Activated CD8-positive, alpha-beta memory T cell treated with anti-CD3 and anti-CD28 coated beads, Interleukin-2, amount 50 U/mL, for 4 hours (primary cell): ENCODE results near the gene PSMC5.
"Not testable (repeated sequence)": the region's sequence is repeated elsewhere in the genome, so short reads cannot be mapped to it uniquely, and the experiment has no call there.

Source experiments
- DNase-seq: peaks from one replicate; pipeline ENCODE4 v3.0.0-alpha.2; 2020

PSMC5 gene

DNA sequence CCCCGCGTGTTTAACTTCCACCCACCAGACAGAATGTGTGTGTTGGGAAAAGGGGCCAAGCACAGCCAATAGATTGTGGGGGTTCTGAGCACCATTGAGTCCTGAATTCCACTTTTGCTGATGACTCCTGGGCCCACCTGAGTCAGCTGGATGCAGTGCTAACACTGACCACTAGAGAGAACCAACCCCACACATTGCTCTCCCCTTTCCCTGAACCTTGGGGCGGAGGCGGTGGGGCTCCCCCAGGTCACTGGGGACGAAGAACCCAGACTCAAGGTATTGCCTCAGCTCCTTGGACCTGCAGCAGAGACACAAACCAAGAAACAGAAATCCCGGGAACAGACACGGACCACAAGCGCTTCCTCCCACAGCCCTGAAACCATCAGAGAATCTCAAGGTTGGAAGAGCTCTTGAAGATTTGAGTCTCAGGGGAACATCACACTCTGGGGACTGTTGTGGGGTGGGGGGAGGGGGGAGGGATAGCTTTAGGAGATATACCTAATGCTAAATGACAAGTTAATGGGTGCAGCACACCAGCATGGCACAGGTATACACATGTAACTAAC, 46.9 kb downstream of the PSMC5 start:
- DNase-seq: not testable (repeated sequence)

DNA sequence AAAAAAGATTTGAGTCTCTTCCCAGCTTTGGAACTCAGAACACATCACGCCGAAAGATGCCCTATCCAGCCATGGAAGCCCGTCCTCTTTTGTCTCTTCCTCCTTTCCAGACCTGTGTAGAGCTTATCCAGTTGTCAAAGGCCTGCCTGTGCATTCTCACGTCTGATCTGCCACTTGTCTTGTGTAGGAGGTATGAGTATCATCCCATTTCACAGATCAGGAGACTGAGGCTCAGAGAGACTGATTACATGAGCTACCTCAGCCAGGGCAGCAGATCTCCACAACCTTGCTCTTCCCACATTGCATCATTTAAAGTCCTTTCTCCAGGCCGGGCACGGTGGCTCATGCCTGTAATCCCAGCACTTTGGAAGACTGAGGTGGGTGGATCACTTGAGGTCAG, 47.5 kb downstream of the PSMC5 start:
- DNase-seq: not testable (repeated sequence)

DNA sequence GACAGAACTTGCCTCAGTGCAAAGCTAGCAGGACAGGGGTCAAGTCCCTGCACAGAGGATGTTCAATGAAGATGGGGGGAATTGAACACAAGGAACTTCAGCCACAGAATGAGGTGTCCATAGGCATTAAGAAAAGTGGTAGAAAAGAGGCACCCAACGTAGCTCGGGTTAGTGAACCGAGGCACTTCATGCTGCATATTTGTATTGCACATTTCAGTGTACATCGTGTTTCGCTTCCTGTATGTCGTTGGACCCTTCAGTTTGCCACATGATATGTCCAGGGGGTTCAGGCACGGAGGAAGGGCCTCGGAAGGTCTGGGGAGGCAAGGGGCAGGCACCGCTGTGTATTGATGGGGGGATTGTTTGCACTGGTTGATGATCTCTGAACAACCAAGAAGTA, 51.2 kb downstream of the PSMC5 start:
- not testable (repeated sequence) for DNase-seq

DNA sequence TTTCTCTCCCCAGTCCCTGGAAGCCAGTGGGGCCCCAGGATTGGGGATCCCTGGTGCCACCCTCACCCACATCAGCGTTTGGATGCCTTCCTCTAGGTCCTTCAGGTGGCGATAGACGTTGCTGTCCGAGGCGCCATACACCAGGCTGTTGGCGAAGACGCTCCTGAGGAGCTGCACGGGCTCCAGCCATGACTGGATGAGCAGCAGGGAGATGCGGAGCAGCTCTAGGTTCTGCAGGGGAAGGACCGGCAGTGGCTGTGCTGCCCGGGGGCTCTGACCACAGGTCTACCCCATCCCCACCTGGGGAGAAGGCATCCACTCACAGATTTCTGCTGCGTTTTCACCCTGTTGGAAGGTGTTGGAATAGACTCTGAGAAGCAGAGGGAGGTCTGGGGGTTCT, 53.5 kb downstream of the PSMC5 start:
- no peak for DNase-seq

DNA sequence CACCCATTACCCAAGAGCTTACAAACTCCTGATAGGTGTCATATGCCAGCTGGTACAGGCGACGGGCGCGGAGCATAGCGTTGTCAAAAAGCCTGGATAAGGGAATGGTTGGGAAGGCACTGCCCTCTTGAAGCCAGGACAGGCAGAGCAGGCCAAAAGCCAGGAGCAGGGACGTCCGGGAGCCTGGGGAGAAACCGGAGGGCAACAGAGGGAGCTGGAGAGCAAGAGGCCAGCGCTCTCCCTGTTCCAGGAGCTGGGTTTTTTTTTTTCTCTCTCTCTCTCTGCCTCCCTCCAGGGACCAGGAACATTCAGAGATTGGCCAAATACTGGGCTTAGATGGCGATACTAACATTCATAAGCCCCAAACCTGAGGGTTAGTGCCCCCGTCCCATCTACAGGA, 54.1 kb downstream of the PSMC5 start:
- DNase-seq: not testable (repeated sequence)
